Measurements from ENCODE around the gene UMOD.

DNA sequence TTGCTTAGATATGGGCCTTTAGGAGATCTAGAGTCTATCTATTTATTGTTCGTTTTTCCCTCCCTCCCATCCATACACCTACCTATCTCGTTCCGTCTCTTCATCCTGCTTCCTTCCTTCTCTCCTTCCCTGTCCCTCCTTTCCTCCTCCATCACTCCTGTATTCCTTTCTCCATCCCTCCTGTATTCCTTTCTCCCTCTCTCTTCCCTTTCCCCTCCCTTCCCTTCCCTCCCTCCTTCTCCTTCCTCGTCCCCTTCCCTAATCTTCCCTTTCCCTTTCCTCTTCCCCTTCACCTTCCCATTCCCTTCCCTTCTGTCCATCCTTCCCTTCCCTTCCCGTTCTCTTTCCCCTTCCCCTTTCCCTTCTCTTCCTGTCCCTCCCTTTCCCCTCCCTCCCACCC is 35.8 kb downstream of the UMOD start:
- TF ChIP-seq, protein P1, sequence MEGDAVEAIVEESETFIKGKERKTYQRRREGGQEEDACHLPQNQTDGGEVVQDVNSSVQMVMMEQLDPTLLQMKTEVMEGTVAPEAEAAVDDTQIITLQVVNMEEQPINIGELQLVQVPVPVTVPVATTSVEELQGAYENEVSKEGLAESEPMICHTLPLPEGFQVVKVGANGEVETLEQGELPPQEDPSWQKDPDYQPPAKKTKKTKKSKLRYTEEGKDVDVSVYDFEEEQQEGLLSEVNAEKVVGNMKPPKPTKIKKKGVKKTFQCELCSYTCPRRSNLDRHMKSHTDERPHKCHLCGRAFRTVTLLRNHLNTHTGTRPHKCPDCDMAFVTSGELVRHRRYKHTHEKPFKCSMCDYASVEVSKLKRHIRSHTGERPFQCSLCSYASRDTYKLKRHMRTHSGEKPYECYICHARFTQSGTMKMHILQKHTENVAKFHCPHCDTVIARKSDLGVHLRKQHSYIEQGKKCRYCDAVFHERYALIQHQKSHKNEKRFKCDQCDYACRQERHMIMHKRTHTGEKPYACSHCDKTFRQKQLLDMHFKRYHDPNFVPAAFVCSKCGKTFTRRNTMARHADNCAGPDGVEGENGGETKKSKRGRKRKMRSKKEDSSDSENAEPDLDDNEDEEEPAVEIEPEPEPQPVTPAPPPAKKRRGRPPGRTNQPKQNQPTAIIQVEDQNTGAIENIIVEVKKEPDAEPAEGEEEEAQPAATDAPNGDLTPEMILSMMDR (IDR thresholded peaks at IDR 0.05; ENCODE audit: extremely low read depth in 1 of 2, insufficient read depth in 1 of 2, low read depth in 1 of 2, low read length in 2 of 2), result no peak
- TF ChIP-seq POLR2AphosphoS5 (IDR thresholded peaks at IDR 0.05; ENCODE audit: insufficient read depth, low read depth, low read length), result no peak
- TF ChIP-seq EZH2 (IDR thresholded peaks at IDR 0.05; ENCODE audit: borderline replicate concordance, low read depth, low read length, severe bottlenecking), result no peak
- TF ChIP-seq JUN (IDR thresholded peaks at IDR 0.05; ENCODE audit: borderline replicate concordance, insufficient read depth, insufficient read length, low read depth), result no peak
- TF ChIP-seq POLR2A (IDR thresholded peaks at IDR 0.05; ENCODE audit: low read depth, low read length), result no peak
- no peak for TF ChIP-seq GATA2 (IDR thresholded peaks at IDR 0.05; ENCODE audit: insufficient read depth, insufficient read length, low read depth, low read length)
